SK-N-SH treated with all-trans-retinoic acid at 6 μM for 48 hours (cell line): ENCODE results near the gene HERC4.
A peak's percentile ranks its signal among the peaks of the same experiment; 100 is the strongest.

ENCODE experiments used
- ATAC-seq: fragments of 200-7000 bp; cut with Tn5 transposase; 3 replicates; pipeline ENCODE4 v1.9.1; 2020; ENCODE audit warnings: mild to moderate bottlenecking, moderate library complexity
- BACH2 ChIP-seq: fragments of 250-450 bp; sonication (Bioruptor Pico); IDR thresholded peaks from 2 replicates; pipeline ENCODE4 v1.9.0; 2021; ENCODE audit warnings: mild to moderate bottlenecking, borderline replicate concordance
- CREB5 ChIP-seq: fragments of 250-450 bp; sonication (Bioruptor Pico); IDR thresholded peaks from 2 replicates; pipeline ENCODE4 v1.5.1; 2020; ENCODE audit warnings: low read depth, mild to moderate bottlenecking, moderate library complexity
- CSDC2 ChIP-seq: fragments of 250-450 bp; sonication (Bioruptor Pico); IDR thresholded peaks from 2 replicates; pipeline ENCODE4 v1.5.0; 2020; ENCODE audit warnings: mild to moderate bottlenecking, moderate library complexity
- CSRNP3 ChIP-seq: fragments of 250-450 bp; sonication (Bioruptor Pico); IDR thresholded peaks from 2 replicates; pipeline ENCODE4 v1.5.1; 2021; ENCODE audit warnings: mild to moderate bottlenecking, moderate library complexity
- ESRRG ChIP-seq: fragments of 250-450 bp; sonication (Bioruptor Pico); IDR thresholded peaks from 2 replicates; pipeline ENCODE4 v1.6.1; 2021; ENCODE audit warnings: mild to moderate bottlenecking
- GLIS3 ChIP-seq: fragments of 250-450 bp; sonication (Bioruptor Pico); IDR thresholded peaks from 2 replicates; pipeline ENCODE4 v1.5.0; 2020; ENCODE audit warnings: mild to moderate bottlenecking, moderate library complexity
- ISL1 ChIP-seq: fragments of 250-450 bp; sonication (Bioruptor Pico); IDR thresholded peaks from 2 replicates; pipeline ENCODE4 v2.1.2; 2022; ENCODE audit warnings: mild to moderate bottlenecking, moderate library complexity
- OSR1 ChIP-seq: fragments of 250-450 bp; sonication (Bioruptor Pico); IDR thresholded peaks from 2 replicates; pipeline ENCODE4 v1.8.0; 2022; ENCODE audit warnings: moderate library complexity, mild to moderate bottlenecking, inconsistent platforms
- PATZ1 ChIP-seq: fragments of 250-450 bp; sonication (Bioruptor Pico); IDR thresholded peaks from 2 replicates; pipeline ENCODE4 v1.8.0; 2020; ENCODE audit warnings: mild to moderate bottlenecking, moderate library complexity, borderline replicate concordance
- POU6F1 ChIP-seq: fragments of 250-450 bp; sonication (Bioruptor Pico); IDR thresholded peaks from 2 replicates; pipeline ENCODE4 v1.8.0; 2021; ENCODE audit warnings: low read depth, mild to moderate bottlenecking, moderate library complexity, borderline replicate concordance
- PPARA ChIP-seq: fragments of 250-450 bp; sonication (Bioruptor Pico); IDR thresholded peaks from 2 replicates; pipeline ENCODE4 v1.5.0; 2020; ENCODE audit warnings: mild to moderate bottlenecking, borderline replicate concordance
- RARB ChIP-seq: fragments of 250-450 bp; sonication (Bioruptor Pico); IDR thresholded peaks from 2 replicates; pipeline ENCODE4 v1.8.0; 2021; ENCODE audit warnings: mild to moderate bottlenecking, moderate library complexity
- TCF4 ChIP-seq: fragments of 250-450 bp; sonication (Bioruptor Pico); IDR thresholded peaks from 2 replicates; pipeline ENCODE4 v1.8.0; 2021; ENCODE audit warnings: mild to moderate bottlenecking, moderate library complexity, borderline replicate concordance
- TOX ChIP-seq: fragments of 250-450 bp; sonication (Bioruptor Pico); IDR thresholded peaks from 2 replicates; pipeline ENCODE4 v1.8.0; 2021; ENCODE audit warnings: mild to moderate bottlenecking, moderate library complexity, borderline replicate concordance
- TSHZ2 ChIP-seq: fragments of 250-450 bp; sonication (Bioruptor Pico); IDR thresholded peaks from 2 replicates; pipeline ENCODE4 v1.5.0; 2020; ENCODE audit warnings: mild to moderate bottlenecking, moderate library complexity
- ZFP3 ChIP-seq: fragments of 250-450 bp; sonication (Bioruptor Pico); IDR thresholded peaks from 2 replicates; pipeline ENCODE4 v1.5.0; 2020; ENCODE audit warnings: mild to moderate bottlenecking, moderate library complexity
- ZFP30 ChIP-seq: fragments of 450-650 bp; formaldehyde crosslinking; IDR thresholded peaks from 2 replicates; pipeline ENCODE4 v1.5.0; 2022; ENCODE audit warnings: mild to moderate bottlenecking, moderate library complexity
- ZNF565 ChIP-seq: fragments of 450-650 bp; formaldehyde crosslinking; conservative IDR thresholded peaks from 2 replicates; pipeline ENCODE4 v1.5.0; 2020; ENCODE audit warnings: low read depth, mild to moderate bottlenecking, moderate library complexity
- ZNF70 ChIP-seq: fragments of 450-650 bp; formaldehyde crosslinking; IDR thresholded peaks from 2 replicates; pipeline ENCODE4 v1.5.0; 2020; ENCODE audit warnings: mild to moderate bottlenecking, moderate library complexity
- ZNF8 ChIP-seq: fragments of 450-650 bp; formaldehyde crosslinking; IDR thresholded peaks from 2 replicates; pipeline ENCODE4 v1.5.0; 2020; ENCODE audit warnings: mild to moderate bottlenecking, moderate library complexity

HERC4 gene

GRCh38 chr10:68087685-68088401 is 12.8 kb upstream of the HERC4 start:
- ATAC-seq = no peak; the same call in 1 of the 3 replicates
- no peak for TF ChIP-seq ZFP3 (CRISPR knock-in tag)
- TF ChIP-seq CREB5 = no peak
- no peak for TF ChIP-seq ZFP30 (CRISPR knock-in tag)
- no peak for TF ChIP-seq TSHZ2 (CRISPR knock-in tag)
- no peak for TF ChIP-seq ZNF565 (CRISPR knock-in tag)
- TF ChIP-seq PPARA (CRISPR knock-in tag) = no peak
- TF ChIP-seq GLIS3 (CRISPR knock-in tag) = no peak
- no peak for TF ChIP-seq ESRRG

- no peak for TF ChIP-seq CSDC2 (CRISPR knock-in tag)
- no peak for TF ChIP-seq ZNF8 (CRISPR knock-in tag)
- TF ChIP-seq TCF4 (CRISPR knock-in tag) = no peak
- no peak for TF ChIP-seq CSRNP3 (CRISPR knock-in tag)
- no peak for TF ChIP-seq ZFP3 (CRISPR knock-in tag)
- no peak for TF ChIP-seq POU6F1 (CRISPR knock-in tag)
- peak; percentile 50; the same call in 1 of the 2 replicates for TF ChIP-seq ISL1 (CRISPR knock-in tag)
- TF ChIP-seq ZNF565 (CRISPR knock-in tag) = no peak
- no peak for ATAC-seq
Observed at GRCh38 chr10:68086910-68087684, 12.0 kb upstream of the HERC4 start.

GRCh38 chr10:68086011-68086410 is 10.9 kb upstream of the HERC4 start:
- ATAC-seq = no peak
- TF ChIP-seq BACH2 (no peak), ZNF565 (CRISPR knock-in tag) (no peak), ZFP30 (CRISPR knock-in tag) (no peak), OSR1 (no peak), TOX (CRISPR knock-in tag) (no peak), ZNF70 (CRISPR knock-in tag) (no peak), CSRNP3 (CRISPR knock-in tag) (no peak), RARB (CRISPR knock-in tag) (no peak), ISL1 (CRISPR knock-in tag) (no peak), PATZ1 (CRISPR knock-in tag) (no peak)
- TF ChIP-seq, all 23 proteins: peak for 0
